Esophagus muscularis mucosa (tissue), 3 donors: ENCODE data around the gene NHLRC2.

Experiments used
- CTCF ChIP-seq, 3 experiments: fragments of 200-600 bp in 2 of 3; fragments of 450-650 bp in 1 of 3; sonication (generic) in 2 of 3; IDR thresholded peaks; one replicate each; pipeline ENCODE4 v1.5.1; 2017 to 2019; ENCODE audit warnings: antibody characterized with exemption in 3 of 3, mild to moderate bottlenecking in 2 of 3, moderate library complexity in 1 of 3
- POLR2A ChIP-seq: fragments of 450-650 bp; IDR thresholded peaks from one replicate; pipeline ENCODE4 v1.6.1; 2017; ENCODE audit warnings: antibody characterized with exemption, moderate library complexity, mild to moderate bottlenecking, low read depth

GRCh38 chr10:113875212-113875611 is 20.8 kb downstream of the NHLRC2 start:
- no peak for TF ChIP-seq CTCF (IDR thresholded peaks at IDR 0.05)
- TF ChIP-seq POLR2A: no peak
